Skin of body (tissue), 1 donor: ENCODE results near the gene HLA-DQA1. TPM values are rescaled to one million over a fixed set of nuclear protein-coding genes. Genes with fewer than 3 reads are reported as not detected.

Experiments
- total RNA-seq: library from RNA; depleted of rRNA; stranded (reverse); fragments of >200 nt; gene quantifications from one replicate; pipeline ENCODE4 v1.2.3, GENCODE V29; 2014

HLA-DQA1 gene
- total RNA-seq, 1 donor from 2014 or later, result 3.2 TPM

Other genes starting within 250 kb of the HLA-DQA1 start
- not detected for gene BTNL2, start 230.2 kb upstream of the HLA-DQA1 start, total RNA-seq
- 92.8 TPM for gene HLA-DRA, start 197.5 kb upstream of the HLA-DQA1 start, total RNA-seq
- gene HLA-DRB5, start 107.1 kb upstream of the HLA-DQA1 start, total RNA-seq, result 0.79 TPM
- 20.7 TPM for gene HLA-DRB1, start 47.6 kb upstream of the HLA-DQA1 start, total RNA-seq
- gene HLA-DQB1, start 29.3 kb downstream of the HLA-DQA1 start, total RNA-seq, result 0.69 TPM
- 0.99 TPM for gene HLA-DQA2, start 104.0 kb downstream of the HLA-DQA1 start, total RNA-seq
- gene HLA-DQB2, start 126.1 kb downstream of the HLA-DQA1 start, total RNA-seq, result 6.4 TPM
- gene HLA-DOB, start 179.6 kb downstream of the HLA-DQA1 start, total RNA-seq, result 0.69 TPM
- 11.0 TPM for gene TAP2, start 201.3 kb downstream of the HLA-DQA1 start, total RNA-seq
- gene PSMB8, start 206.6 kb downstream of the HLA-DQA1 start, total RNA-seq, result 15.7 TPM
- 17.4 TPM for gene TAP1, start 216.3 kb downstream of the HLA-DQA1 start, total RNA-seq
- gene PSMB9, start 216.8 kb downstream of the HLA-DQA1 start, total RNA-seq, result 7.3 TPM